NCI-H524 (cell line): Measurements from ENCODE around the gene EVI2A.
"Not testable (repeated sequence)": the region's sequence is repeated elsewhere in the genome, so short reads cannot be mapped to it uniquely, and the experiment has no call there.

Experiments used
- DNase-seq, 2 experiments: peaks; one replicate each; lab custom pipeline; 2025; lab: John Stamatoyannopoulos, UW

Gene EVI2A

DNA sequence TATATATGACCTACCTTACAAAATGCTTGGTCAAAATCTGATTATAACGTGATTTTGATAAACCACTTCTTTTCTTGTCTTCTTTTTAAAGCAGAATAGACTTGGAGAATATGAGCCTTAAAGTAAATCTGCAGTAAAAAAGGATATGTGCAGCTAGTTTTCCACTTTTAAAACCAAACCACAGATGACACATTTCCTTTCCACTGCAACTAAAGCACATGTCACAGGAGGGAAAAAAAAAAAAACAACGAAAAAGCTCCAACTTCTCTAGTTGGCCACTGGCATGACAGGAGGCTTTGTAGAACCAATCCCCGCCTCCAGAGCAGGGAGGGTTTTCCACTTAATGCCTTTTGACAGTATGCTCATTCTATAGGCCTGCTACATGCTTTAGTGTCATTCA, at the start of gene EVI2A:
TSS of gene EVI2A (minus strand) at position 142 of the 400 bp plus-strand sequence. CDS start 2,609 bp downstream, outside the sequence.
- DNase-seq = no peak

DNA sequence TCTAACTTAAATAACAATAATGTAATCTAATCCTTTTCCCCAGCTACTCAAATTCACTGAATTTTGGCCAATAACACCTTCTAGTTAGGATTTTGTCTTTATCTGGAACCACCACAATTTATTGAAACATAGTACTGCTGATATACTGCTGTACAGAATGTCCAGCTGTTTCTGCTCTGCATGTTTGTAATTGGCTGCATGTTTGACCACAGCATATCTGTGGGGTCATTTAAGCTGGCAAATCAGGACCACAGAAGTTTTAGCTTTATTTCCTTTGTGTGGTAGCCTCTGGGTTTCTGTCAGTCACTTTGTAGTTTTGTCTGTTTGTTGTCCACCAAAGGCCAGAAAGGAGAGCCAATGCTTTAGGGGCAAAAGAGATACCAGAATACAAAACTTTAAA, 47.8 kb upstream of the EVI2A start:
- DNase-seq = no peak

DNA sequence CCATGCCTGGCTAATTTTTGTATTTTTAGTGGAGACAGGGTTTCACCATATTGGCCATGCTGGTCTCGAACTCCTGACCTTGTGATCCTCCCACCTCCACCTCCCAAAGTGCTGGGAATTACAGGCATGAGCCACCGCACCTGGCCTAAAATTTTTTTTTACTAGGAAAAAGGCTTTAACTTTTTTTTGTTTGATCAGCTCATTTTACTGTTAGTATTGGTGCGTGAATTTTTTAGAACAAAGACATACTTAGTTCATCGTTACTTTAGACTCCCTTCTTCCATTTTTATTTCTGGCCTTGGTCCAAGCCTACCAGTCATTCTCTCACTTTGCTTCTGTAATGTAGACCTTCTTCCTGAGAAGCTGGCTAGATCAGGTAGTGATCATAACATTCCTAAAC, 44.7 kb upstream of the EVI2A start:
- DNase-seq = no peak

DNA sequence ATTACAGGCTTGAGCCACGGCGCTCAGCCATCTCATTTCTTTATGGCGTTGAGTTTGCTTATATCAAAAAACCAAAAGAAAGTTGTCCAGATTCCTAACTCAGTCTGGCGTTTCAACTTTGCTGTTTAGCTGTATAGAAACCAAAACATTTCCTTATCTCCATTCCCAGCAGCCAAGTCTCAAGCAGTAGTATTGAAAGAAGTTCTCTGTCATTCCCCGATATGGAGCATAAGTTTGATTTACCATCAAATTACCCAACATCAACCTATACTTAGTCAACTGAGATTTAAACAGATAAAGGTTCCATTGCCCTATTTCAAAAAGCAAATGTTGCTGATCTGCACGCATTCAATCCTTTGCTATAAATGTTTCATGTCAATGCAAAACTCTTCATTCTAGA, 42.6 kb upstream of the EVI2A start:
- no peak for DNase-seq

GRCh38 chr17:31357839-31358394, 36.5 kb upstream of the EVI2A start:
- DNase-seq = no peak

DNA sequence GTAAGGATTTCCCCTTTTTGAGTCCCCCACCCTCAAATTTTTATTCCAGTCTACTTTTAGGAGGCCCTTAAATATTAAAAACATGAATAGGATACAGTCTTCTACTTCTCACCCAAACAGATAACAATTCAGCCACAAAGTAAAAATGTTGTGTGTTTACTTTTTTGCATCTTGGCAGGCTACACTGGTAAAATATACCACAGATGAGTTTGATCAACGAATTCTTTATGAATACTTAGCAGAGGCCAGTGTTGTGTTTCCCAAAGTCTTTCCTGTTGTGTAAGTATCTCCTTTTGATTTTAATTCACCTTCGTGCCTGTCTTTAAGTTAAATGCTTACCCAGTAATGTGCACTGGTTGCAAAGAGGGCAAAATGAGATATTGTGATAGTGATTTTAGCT, 35.7 kb upstream of the EVI2A start:
- no peak for DNase-seq

GRCh38 chr17:31355935-31356334, 34.5 kb upstream of the EVI2A start:
- DNase-seq = no peak

GRCh38 chr17:31349454-31349853, 28.0 kb upstream of the EVI2A start:
- DNase-seq = no peak

GRCh38 chr17:31345191-31345747, 23.8 kb upstream of the EVI2A start:
- not testable (repeated sequence) for DNase-seq

DNA sequence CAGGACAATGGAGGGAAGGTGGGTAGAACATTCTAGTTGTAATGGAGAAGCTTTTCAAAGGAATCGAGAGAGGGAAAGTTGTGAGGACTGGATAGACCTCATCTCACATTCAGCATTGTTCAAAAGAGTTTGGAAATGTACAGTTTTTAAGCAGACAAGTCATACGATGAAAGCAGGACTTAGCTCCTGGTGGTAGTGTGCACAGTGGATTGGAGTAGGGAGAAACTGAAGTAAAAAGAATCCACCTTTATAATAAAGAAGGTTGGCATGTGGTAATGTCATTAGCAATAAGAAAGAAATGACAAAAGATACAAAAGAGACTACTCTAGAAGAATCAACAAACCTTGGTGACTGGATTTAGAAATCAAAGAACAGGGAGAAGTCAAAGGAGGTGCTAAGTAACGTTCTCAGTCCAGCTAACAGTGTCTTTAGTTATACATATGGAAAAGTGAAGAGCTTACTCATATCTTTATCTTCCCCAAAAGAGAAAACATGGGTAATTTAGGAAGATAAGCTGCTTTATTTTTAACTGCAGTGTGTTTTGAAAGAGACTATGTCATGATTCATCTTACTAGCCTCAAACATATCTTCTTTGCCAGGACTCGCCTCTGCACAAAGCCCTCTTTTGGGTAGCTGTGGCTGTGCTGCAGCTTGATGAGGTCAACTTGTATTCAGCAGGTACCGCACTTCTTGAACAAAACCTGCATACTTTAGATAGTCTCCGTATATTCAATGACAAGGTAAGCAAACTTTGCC, 18.7 kb upstream of the EVI2A start:
- DNase-seq = no peak

DNA sequence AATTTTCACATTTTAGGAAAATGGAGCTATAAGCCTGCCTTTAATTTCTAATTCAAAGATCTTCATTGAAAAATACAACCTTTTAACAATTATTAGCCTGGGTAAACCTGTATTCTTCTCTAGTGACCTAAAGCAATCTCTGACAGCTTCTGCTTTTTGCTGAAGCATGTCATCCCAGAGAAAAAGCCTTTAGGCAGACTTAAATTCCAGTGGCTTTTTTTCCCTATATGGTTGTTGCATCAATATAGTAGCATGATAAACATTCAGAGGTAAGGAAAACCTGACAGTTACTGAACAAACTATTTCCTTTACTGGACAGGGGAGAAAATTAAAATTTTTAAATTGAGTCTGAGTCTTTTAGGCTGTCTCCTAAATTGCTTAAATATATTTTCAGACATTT, 7.8 kb upstream of the EVI2A start:
- no peak for DNase-seq

DNA sequence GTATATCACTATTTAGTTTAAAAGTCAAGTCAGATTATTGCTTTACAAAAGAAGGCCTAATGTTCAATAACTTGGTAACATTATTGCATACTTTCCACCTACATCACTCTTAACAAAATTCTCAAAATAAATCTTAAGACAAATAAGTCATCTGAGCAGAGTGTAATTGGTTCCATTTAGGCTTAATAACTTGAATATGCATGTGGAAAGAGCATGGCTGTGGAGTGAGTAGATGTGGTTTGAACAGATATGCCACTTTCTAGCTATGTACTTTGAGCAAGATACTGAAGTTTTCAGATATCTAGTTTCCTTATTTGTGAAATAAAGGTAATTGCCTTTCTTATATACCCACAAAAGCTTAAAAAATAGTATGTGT, 6.7 kb upstream of the EVI2A start:
- no peak for DNase-seq

- no peak for DNase-seq
Observed at GRCh38 chr17:31327534-31328159, 6.2 kb upstream of the EVI2A start.

DNA sequence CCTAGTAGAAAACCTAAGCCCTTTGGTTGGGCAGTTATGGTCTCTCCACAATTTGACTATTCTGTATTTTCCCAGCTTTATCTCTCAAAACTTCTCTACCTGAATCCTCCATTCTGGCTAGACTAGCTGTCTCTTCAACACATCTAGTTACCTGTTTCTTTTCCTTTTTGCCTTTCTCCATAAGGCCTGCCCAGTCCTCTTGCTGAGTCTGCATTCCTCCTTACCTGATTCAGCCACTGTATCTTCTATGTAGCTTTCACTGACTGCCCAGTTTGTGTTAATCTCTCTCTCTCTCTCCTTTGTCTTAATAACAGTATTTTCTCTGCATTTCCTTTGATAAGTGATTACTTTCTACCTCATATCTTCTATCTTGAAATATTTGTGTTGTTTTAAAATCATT, 2.1 kb upstream of the EVI2A start:
- DNase-seq = no peak

DNA sequence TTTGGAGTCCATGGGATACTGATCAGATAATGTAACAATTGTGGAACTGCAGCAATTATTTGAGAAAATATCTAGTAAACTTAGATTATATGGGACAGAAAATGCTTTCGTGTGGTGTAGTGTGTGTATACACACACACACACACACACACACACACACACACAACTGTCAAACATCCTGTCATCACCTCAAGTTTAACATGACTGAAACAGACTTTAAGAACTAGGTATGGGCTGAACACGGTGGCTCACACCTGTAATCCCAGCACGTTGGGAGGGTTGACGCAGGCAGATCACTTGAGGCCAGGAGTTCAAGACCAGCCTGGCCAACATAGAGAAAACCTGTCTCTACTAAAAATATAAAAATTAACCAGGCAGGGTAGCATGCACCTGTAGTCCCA, 544 bp upstream of the EVI2A start:
- DNase-seq = no peak

DNA sequence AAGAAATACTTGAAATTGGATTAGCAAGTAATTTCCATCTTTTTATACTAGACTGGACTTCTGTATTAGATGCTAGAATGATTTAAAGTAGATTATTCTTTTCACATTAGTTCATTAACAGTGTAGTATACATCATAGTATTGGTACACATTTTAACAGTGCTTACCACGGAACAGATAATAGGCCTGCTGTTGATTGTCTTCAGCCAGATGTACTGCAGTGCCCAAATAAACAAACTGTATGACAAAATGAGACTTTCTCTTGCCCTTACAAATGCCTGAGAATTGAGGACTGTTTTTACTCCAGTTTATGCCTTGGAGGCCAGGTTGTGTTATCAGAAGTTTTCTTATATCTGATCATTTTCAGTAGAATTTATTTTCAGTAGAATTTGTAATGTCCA, 631 bp downstream of the EVI2A start:
- no peak for DNase-seq

DNA sequence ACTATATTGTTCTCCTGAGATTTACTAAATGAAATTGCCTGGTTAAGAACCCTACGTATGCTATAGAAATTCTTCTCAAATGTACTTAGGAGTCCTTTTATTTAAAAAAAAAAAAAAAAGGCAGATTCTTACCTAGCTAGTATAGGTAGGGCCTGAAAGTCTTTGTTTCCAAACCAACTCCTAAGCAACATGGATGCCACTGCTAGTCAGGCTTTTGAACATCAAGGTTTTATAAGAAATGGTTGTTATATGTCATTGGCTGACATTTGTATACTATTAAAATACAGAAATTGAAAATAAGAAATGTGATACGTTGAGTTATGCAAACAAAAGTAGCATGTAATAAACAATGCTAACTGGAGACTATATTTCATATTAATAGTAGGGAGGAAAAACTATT, 1.2 kb downstream of the EVI2A start:
- no peak for DNase-seq

DNA sequence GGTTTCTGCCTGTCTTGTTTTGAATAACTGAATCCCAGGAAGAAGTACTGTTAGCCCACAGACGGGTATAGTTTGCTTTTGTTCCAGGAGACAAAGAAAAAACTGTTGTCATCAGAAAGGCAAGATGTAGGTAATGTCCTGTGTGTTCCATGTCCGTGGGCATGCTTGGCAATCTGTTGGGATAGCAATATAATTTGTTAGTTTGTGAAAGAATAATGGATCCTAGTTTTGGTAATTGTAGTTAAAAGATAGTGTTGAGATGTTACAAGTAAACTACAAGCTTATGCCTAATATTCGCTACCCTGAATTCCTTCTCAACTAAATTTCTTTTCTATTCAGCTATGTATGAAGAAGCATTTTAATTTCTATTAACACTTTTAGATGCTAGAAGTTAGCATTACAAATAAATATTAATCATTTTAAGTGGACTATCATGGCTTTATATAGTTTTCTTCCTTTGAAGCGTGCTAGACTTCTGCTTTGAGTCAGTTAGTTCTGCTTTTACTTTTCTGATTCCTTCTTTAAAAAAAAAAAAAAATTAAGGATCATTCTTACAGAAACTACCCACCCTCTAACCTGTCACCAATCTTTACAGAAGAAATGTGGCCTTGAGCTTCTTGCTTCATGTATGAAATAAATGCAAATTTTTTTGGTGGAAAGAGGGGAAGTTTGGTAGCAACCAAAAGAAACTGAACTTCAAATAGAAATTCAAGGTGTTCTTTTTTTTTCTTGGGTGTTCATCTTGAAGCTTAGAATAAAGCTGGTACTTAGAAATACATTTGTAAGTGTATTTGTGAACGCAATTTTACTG, 2.4 kb downstream of the EVI2A start:
- DNase-seq = no peak

DNA sequence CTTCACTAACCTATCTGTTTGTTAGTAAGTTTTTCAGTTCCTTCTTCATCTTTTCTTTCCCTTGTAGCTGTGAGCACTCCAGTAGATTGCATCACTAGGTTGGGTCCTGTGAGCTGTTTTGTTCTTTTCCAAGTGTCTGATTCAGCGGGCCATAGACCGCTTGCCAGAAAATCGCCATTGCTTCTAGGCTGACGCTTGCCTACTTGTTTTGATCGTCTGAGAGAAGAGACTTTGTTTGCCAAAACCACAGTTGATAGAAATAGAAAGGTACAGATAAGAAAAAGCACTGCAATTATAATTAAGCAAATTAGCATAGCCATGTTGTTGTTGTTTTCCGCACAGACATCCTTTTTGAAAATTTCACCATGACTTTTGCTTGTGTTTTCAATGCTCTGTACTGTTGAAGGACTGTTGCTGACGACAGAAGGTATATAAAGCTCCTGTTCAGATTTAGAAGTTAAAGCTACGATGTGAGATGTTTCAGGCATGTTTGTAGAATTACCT, 3.1 kb downstream of the EVI2A start:
- no peak for DNase-seq

DNA sequence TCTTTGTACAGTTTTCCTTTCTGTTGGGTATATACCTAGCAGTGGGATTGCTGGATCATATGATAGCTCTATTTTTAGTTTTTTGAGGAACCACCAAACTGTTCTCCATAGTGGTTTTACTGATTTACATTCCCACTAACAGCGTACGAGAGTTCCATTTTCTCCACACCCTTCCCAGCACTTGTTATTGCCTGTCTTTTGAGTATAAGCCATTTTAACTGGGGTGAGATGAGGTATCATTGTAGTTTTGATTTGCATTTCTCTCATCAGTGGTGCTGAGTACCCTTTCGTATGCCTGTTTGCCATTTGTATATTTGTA, 6.7 kb downstream of the EVI2A start:
- no peak for DNase-seq

- DNase-seq = no peak
Observed at GRCh38 chr17:31313982-31314781, 7.2 kb downstream of the EVI2A start, which contains the start of gene EVI2B. EVI2B (minus strand) TSS chr17:31314054; CDS start chr17:31305609, 8,445 bp downstream.
